Endothelial cell of umbilical vein (primary cell): ENCODE measurements around the gene ERG. TPM values are rescaled to one million over a fixed set of nuclear protein-coding genes. Genes with fewer than 3 reads are reported as not detected.

Experiments
- BruUV-seq: library from RNA; stranded (reverse); fragments of 400-500 nt; replicated peaks from 2 replicates; lab custom pipeline; 2021; lab: Mats Ljungman, UMichigan
- CTCF ChIA-PET: fragments of 300-600, 350-600 bp; sonication (Branson Sonifier 250); formaldehyde crosslinking; loops from one replicate; lab custom pipeline; 2021; ENCODE audit warnings: antibody characterized with exemption, inconsistent platforms; lab: Charles Lee
- POLR2A ChIA-PET: fragments of 300-600, 350-600 bp; sonication (Branson Sonifier 250); formaldehyde crosslinking; loops from one replicate; lab custom pipeline; 2021; ENCODE audit warnings: antibody characterized with exemption, inconsistent platforms; lab: Charles Lee
- DNase-seq: peaks from one replicate; pipeline ENCODE4 v3.0.0-alpha.2; 2011; ENCODE audit warnings: low read depth, low spot score
- FAIRE-seq: peaks from 2 replicates; lab custom pipeline; 2011; peaks lifted over from hg19 to GRCh38; lab: Jason Lieb, UNC
- H2AFZ ChIP-seq: 2 replicates; pipeline ENCODE4 v1.6.0; 2012; ENCODE audit warnings: low read depth, low read length, control low read depth, inconsistent platforms
- H3K27ac ChIP-seq: 2 replicates; pipeline ENCODE4 v1.5.1; 2011; ENCODE audit warnings: low read depth, mild to moderate bottlenecking, control low read depth, low read length, moderate library complexity; ENCODE audit not compliant: insufficient read depth
- H3K27me3 ChIP-seq, 2 experiments: 2 replicates each; pipeline versions ENCODE4 v1.6.0 to v1.6.1; 2011; ENCODE audit warnings: low read length in 2 of 2, mixed read lengths in 1 of 2; ENCODE audit not compliant: control insufficient read depth in 2 of 2, insufficient read depth in 2 of 2
- H3K36me3 ChIP-seq, 2 experiments: 2 replicates in 1 of 2; 3 replicates in 1 of 2; pipeline ENCODE4 v1.5.1; 2011; ENCODE audit warnings: low read length in 2 of 2, mild to moderate bottlenecking in 1 of 2, moderate library complexity in 1 of 2; ENCODE audit not compliant: control insufficient read depth in 2 of 2, insufficient read depth in 2 of 2; ENCODE audit errors: extremely low read depth in 1 of 2
- H3K4me1 ChIP-seq: 3 replicates; pipeline ENCODE4 v1.5.1; 2011; ENCODE audit warnings: mild to moderate bottlenecking, low read length; ENCODE audit not compliant: control insufficient read depth, insufficient read depth; ENCODE audit errors: extremely low read depth
- H3K4me2 ChIP-seq: 2 replicates; pipeline ENCODE4 v1.6.1; 2011; ENCODE audit warnings: low read length, control low read depth, mixed read lengths; ENCODE audit not compliant: insufficient read depth
- H3K4me3 ChIP-seq, 3 experiments: fragments of 200-600 bp in 1 of 3; sonication (generic), shearing (Covaris generic) in 1 of 3; replicated peaks in 1 of 3; 2 replicates each; pipeline ENCODE4 v1.5.1; 2011 to 2016; ENCODE audit warnings: control low read depth in 3 of 3, low read length in 3 of 3, mild to moderate bottlenecking in 2 of 3, inconsistent platforms in 1 of 3, low read depth in 1 of 3, moderate library complexity in 1 of 3; ENCODE audit not compliant: insufficient read depth in 1 of 3
- H3K79me2 ChIP-seq: 2 replicates; pipeline ENCODE4 v1.6.0; 2012; ENCODE audit warnings: low read length, inconsistent platforms; ENCODE audit not compliant: control insufficient read depth, insufficient read depth
- H3K9ac ChIP-seq: replicated peaks from 2 replicates; pipeline ENCODE3; 2011; ENCODE audit warnings: low read length, control low read depth; ENCODE audit not compliant: insufficient read depth; ENCODE audit errors: extremely low read depth
- H3K9me1 ChIP-seq: replicated peaks from 3 replicates; pipeline ENCODE4 v1.6.0; 2011; ENCODE audit warnings: mild to moderate bottlenecking, low read length; ENCODE audit not compliant: control insufficient read depth, insufficient read depth; ENCODE audit errors: extremely low read depth
- H3K9me3 ChIP-seq: replicated peaks from 2 replicates; pipeline ENCODE4 v1.5.1; 2012; ENCODE audit warnings: low read length, inconsistent platforms; ENCODE audit not compliant: control insufficient read depth, insufficient read depth
- H4K20me1 ChIP-seq: replicated peaks from 2 replicates; pipeline ENCODE3; 2011; ENCODE audit warnings: mild to moderate bottlenecking, low read length; ENCODE audit not compliant: control insufficient read depth, insufficient read depth; ENCODE audit errors: extremely low read depth
- MAX ChIP-seq: IDR thresholded peaks from 2 replicates; pipeline ENCODE4 v1.6.1; 2011; ENCODE audit not compliant: insufficient read depth, insufficient read length
- POLR2A ChIP-seq: IDR thresholded peaks from 2 replicates; pipeline ENCODE4 v1.6.1; 2012; ENCODE audit warnings: low read depth, mild to moderate bottlenecking, control low read depth, low read length
- POLR2AphosphoS5 ChIP-seq: IDR thresholded peaks from 2 replicates; pipeline ENCODE4 v1.6.1; 2012; ENCODE audit warnings: low read depth, mild to moderate bottlenecking, control low read depth, low read length, moderate library complexity; ENCODE audit not compliant: insufficient read depth
- dilution Hi-C: fragments of 300-500 bp; cut with MboI; formaldehyde crosslinking; loops from one replicate; pipeline ENCODE4 v1.15.0; 2019; ENCODE audit warnings: low sequenced_read_pairs; ENCODE audit not compliant: extremely low pct_ligation_motif_present
- intact Hi-C: fragments of 100-400 bp; cut with micrococcal nuclease; formaldehyde crosslinking; loops from one replicate; pipeline ENCODE4 v1.10.0; 2022
- polyA plus RNA-seq, 4 experiments: library from polyadenylated mRNA; depleted of rRNA in 3 of 4; stranded (reverse) in 3 of 4; unstranded in 1 of 4; fragments of >200 nt; gene quantifications; 2 replicates each; pipeline versions ENCODE4 v1.2.1 to v1.2.3, GENCODE V29; 2011 to 2012; ENCODE audit warnings: missing spikeins in 1 of 4
- total RNA-seq: library from RNA; stranded (reverse); gene quantifications from 2 replicates; pipeline ENCODE4 v1.2.3, GENCODE V29; 2021
- TF ChIP-seq, protein P1 (sequence below), 2 donors: IDR thresholded peaks; 1 replicate in 1 of 2; 2 replicates in 1 of 2; pipeline ENCODE4 v1.5.1; 2011; ENCODE audit warnings: low read length in 2 of 2, mild to moderate bottlenecking in 2 of 2, moderate library complexity in 2 of 2, control low read depth in 1 of 2, inconsistent platforms in 1 of 2, low read depth in 1 of 2; ENCODE audit not compliant: insufficient read depth in 1 of 2; ENCODE audit errors: extremely low read depth in 1 of 2

Gene ERG
- total and polyA plus RNA-seq, 2 donors (not counting 3 experiments of a cell fraction or from before 2014, with no cell fraction given) = 173 to 210 TPM

- FAIRE-seq = no peak
- H3K36me3 ChIP-seq = peaks cover 29 to 33% of the 10 kb centered on the region in 2 experiments
These were observed 117.7 kb downstream of the ERG start for GRCh38 chr21:38380481-38381137.

More at GRCh38 chr21:38380481-38381137, 117.7 kb downstream of the ERG start:
- no peak for TF ChIP-seq POLR2A
- no peak for TF ChIP-seq POLR2AphosphoS5
- TF ChIP-seq MAX = no peak
- TF ChIP-seq, protein P1, sequence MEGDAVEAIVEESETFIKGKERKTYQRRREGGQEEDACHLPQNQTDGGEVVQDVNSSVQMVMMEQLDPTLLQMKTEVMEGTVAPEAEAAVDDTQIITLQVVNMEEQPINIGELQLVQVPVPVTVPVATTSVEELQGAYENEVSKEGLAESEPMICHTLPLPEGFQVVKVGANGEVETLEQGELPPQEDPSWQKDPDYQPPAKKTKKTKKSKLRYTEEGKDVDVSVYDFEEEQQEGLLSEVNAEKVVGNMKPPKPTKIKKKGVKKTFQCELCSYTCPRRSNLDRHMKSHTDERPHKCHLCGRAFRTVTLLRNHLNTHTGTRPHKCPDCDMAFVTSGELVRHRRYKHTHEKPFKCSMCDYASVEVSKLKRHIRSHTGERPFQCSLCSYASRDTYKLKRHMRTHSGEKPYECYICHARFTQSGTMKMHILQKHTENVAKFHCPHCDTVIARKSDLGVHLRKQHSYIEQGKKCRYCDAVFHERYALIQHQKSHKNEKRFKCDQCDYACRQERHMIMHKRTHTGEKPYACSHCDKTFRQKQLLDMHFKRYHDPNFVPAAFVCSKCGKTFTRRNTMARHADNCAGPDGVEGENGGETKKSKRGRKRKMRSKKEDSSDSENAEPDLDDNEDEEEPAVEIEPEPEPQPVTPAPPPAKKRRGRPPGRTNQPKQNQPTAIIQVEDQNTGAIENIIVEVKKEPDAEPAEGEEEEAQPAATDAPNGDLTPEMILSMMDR (IDR thresholded peaks at IDR 0.05; ENCODE audit: extremely low read depth in 1 of 2, insufficient read depth in 1 of 2, low read depth in 1 of 2, low read length in 2 of 2) = peak; percentile 13 to 18
- H3K4me3 ChIP-seq = no peak overlapping the region
- dilution Hi-C loops (no loop called here), intact Hi-C loops (loop anchor here (10.0 kb wide), 1 partner anchor 794 kb away; no protein-coding TSS in a partner anchor)
- no peak overlapping the region for H3K9ac ChIP-seq
- peaks cover 49% of the 10 kb centered on the region for H3K4me1 ChIP-seq
- H3K9me3 ChIP-seq = no peaks in the 10 kb centered on the region
- peak; percentile 48 for DNase-seq
- no peaks in the 10 kb centered on the region for H3K9me1 ChIP-seq
- H4K20me1 ChIP-seq = no peaks in the 10 kb centered on the region
- H3K4me2 ChIP-seq = no peak overlapping the region
- no peak overlapping the region for H2AFZ ChIP-seq
- CTCF ChIA-PET = interaction anchor here (1.6 kb wide), 1 partner anchor 119 kb away, joined by 3 read pairs; no protein-coding TSS in a partner anchor
- no peak overlapping the region for H3K27ac ChIP-seq
- POLR2A ChIA-PET = no interaction called here
- H3K79me2 ChIP-seq = peaks cover 17% of the 10 kb centered on the region
- no TSS peak for BruUV-seq
- H3K27me3 ChIP-seq = no peaks in the 10 kb centered on the region
